ENCODE results near the gene TTC6.

- TF ChIP-seq EZH2 (IDR thresholded peaks at IDR 0.05; ENCODE audit: low read depth) (no peak), CTCF (conservative IDR thresholded peaks at IDR 0.05) (peak; percentile 80)
Measured at GRCh38 chr14:37594238-37594970, 1.0 kb upstream of the TTC6 start.

All from PC-9 (cell line).